NCI-H146 (cell line): Measurements from ENCODE around the gene ITPRIPL2.

Experiments used
- DNase-seq: peaks from one replicate; lab custom pipeline; 2025; lab: John Stamatoyannopoulos, UW

The ITPRIPL2 gene

DNA sequence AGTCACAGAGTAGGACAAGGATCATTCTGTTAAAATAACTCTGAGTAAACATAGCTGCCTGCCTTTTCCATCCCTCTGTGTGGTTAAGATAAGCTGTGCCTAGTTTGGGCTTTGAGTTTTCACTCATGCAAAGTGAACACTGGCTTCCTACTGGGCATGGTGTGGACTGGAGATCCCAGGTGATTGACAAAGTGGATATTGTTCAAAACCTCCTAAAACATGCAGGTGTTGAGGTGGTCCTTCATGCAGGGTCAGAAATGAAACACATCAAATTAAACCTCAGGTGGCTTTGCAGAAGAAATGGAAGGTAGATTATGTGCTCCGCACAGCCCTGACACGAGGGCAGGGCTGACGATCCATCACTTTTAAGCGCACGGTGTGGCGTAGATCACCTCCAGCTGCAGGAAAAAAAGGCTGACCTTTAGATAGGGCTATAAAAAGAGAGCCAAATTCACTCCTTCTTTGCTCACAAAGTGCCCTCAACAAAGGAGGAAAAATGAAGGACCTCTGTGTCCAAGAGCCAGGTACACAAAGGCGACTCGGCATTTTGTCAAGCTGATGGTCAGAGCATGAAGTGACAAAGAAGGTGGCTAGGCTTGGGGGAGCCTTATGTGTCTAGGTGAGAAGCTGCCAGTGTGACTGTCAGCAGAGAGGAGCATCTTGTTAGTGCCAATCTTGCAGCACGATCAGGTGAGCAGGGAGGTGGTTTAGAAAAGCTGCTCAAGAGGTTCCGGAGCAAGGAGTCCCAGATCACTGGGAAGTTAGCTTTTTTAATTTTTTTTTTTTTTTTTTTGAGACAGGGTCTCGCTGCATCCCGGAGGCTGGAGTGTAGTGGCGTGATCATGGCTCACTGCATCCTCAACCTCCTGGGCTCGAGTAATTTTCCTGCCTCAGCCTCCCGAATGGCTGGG, 19.9 kb upstream of the ITPRIPL2 start:
- DNase-seq: peak; percentile 48

GRCh38 chr16:19094542-19095365, 19.0 kb upstream of the ITPRIPL2 start:
- peak; percentile 19 for DNase-seq

GRCh38 chr16:19095654-19096053, 18.1 kb upstream of the ITPRIPL2 start:
- no peak for DNase-seq

- DNase-seq: no peak
Measured at GRCh38 chr16:19098173-19098572, 15.6 kb upstream of the ITPRIPL2 start.

- DNase-seq: peak; percentile 94
Measured at GRCh38 chr16:19102187-19102872, 11.4 kb upstream of the ITPRIPL2 start.

GRCh38 chr16:19104607-19105006, 9.2 kb upstream of the ITPRIPL2 start:
- no peak for DNase-seq

DNA sequence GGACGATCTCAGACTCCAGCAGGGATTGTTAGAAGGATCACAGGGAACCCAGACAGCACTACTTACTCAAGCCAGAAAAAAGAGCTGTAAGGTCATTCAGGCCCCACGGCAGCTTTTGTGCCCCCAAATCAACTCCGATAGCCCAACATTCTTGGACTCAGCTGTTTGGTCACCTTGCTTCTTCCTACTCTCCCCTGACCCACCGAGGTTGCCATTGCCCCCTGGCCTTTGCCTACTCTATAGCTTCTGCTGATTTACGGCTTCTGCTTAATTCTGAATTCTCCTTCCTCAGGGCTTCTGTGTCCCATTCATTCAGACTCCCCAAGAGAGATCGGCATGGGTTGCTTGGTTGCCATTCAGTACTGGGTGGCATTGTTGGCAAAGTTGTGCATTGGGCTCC, 8.6 kb upstream of the ITPRIPL2 start:
- no peak for DNase-seq

GRCh38 chr16:19105891-19106624, 7.7 kb upstream of the ITPRIPL2 start:
- no peak for DNase-seq

- no peak for DNase-seq
Measured at GRCh38 chr16:19106625-19107020, 7.1 kb upstream of the ITPRIPL2 start.

GRCh38 chr16:19108409-19109287, 5.1 kb upstream of the ITPRIPL2 start:
- no peak for DNase-seq

DNA sequence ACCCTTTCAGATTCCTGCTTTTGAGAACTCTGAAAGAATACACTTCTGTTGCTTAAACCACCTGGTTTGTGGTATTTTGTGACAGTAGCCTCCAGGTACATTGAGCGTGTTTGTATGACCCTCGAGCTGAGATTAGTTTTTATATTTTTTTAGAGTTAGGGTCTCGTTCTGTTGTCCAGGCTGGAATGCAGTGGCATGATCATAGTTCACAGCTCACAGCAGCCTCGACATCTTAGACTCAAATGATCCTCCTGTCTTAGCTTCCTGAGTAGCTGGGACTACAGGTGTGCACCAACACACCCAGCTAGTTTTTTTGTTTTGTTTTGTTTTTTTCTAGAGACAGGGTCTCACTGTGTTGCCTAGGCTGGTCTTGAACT, 4.5 kb upstream of the ITPRIPL2 start:
- no peak for DNase-seq

- no peak for DNase-seq
Measured at GRCh38 chr16:19110537-19111360, 3.0 kb upstream of the ITPRIPL2 start.

DNA sequence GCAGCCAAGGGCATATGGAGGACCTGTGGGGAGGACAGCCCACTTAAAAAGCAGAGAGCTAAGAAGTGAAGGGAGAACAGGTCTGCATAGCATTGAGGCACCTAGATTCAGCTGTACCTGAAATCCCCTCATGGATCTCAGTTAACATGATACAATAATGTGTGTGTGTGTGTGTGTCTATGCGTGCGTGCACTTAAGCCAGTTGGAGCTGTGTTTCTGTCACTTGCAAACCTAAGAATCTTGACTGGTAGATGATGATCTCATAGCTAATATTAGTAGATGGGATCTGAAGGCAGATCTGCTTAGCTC, 1.7 kb upstream of the ITPRIPL2 start:
- no peak for DNase-seq

- peak; percentile 38 for DNase-seq
Measured at GRCh38 chr16:19114359-19115147, 789 bp downstream of the ITPRIPL2 start.

DNA sequence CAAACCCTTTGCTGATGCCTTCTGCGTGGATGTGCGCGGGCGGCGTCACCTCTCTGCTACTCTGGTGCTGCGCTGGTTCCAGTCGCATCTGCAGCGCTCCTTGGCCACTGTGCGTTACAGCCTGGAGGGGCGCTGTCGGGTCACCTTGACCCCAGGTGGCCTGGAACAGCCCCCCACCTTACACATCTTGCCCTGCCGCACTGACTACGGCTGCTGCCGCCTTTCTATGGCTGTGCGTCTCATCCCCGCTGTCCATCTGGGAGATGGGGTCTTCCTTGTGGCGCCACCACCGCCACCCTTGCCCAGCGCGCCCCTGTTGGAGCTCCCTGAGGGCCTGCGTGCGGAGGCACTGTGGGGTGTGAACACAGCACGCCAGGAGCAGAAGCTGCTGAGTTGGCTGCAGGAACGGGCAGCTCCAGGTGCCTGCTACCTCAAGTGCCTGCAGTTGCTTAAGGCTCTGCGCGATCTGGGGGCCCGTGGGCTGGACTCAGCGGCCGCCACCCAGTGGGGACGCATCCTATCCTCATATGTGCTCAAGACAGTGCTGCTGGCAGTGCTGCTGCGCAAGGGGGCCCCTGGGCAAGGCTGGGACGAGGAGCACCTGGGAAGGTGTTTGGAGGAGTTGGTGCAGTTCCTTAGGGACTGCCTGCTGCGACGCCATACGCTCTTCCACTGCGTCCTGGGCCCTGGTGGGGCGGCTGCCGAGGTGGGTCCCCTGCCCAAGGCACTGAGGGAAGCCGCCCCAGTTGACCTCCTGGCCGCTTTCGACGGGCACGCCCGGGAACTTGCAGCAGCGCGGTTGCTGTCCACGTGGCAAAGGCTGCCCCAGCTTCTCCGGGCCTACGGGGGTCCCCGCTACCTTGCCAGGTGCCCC, 1.6 kb downstream of the ITPRIPL2 start:
- DNase-seq: no peak

GRCh38 chr16:19116711-19117449, 3.1 kb downstream of the ITPRIPL2 start:
- no peak for DNase-seq

GRCh38 chr16:19118938-19119431, 5.2 kb downstream of the ITPRIPL2 start:
- DNase-seq: no peak
